HAP-1 (cell line): Measurements from ENCODE around the gene LTBP3.

Source experiments
- DNase-seq, 2 experiments: peaks; one replicate each; pipeline ENCODE4 v3.0.0-alpha.2; 2016 to 2020; ENCODE audit warnings: low spot score in 2 of 2
- H3K27me3 ChIP-seq: fragments of 250-450 bp; sonication (Bioruptor Pico); 2 replicates; pipeline ENCODE4 v1.5.1; 2020; ENCODE audit warnings: low read depth, mild to moderate bottlenecking, moderate library complexity
- H3K36me3 ChIP-seq: fragments of 250-450 bp; sonication (Bioruptor Pico); replicated peaks from 2 replicates; pipeline ENCODE4 v1.5.1; 2020; ENCODE audit warnings: mild to moderate bottlenecking
- H3K4me1 ChIP-seq: fragments of 250-450 bp; sonication (Bioruptor Pico); 2 replicates; pipeline ENCODE4 v1.5.1; 2020; ENCODE audit warnings: mild to moderate bottlenecking
- H3K4me3 ChIP-seq: fragments of 250-450 bp; sonication (Bioruptor Pico); 2 replicates; pipeline ENCODE4 v1.5.1; 2020; ENCODE audit warnings: mild to moderate bottlenecking, moderate library complexity
- H3K9me3 ChIP-seq: fragments of 250-450 bp; sonication (Bioruptor Pico); 2 replicates; pipeline ENCODE4 v1.5.1; 2020; ENCODE audit warnings: mild to moderate bottlenecking, moderate library complexity
- in situ Hi-C: fragments of 300-500 bp; cut with MboI; formaldehyde crosslinking; loops from 3 replicates; pipeline ENCODE4 v1.14.3; 2020; ENCODE audit warnings: low sequenced_read_pairs, inconsistent platforms, mixed read lengths

LTBP3 gene

DNA sequence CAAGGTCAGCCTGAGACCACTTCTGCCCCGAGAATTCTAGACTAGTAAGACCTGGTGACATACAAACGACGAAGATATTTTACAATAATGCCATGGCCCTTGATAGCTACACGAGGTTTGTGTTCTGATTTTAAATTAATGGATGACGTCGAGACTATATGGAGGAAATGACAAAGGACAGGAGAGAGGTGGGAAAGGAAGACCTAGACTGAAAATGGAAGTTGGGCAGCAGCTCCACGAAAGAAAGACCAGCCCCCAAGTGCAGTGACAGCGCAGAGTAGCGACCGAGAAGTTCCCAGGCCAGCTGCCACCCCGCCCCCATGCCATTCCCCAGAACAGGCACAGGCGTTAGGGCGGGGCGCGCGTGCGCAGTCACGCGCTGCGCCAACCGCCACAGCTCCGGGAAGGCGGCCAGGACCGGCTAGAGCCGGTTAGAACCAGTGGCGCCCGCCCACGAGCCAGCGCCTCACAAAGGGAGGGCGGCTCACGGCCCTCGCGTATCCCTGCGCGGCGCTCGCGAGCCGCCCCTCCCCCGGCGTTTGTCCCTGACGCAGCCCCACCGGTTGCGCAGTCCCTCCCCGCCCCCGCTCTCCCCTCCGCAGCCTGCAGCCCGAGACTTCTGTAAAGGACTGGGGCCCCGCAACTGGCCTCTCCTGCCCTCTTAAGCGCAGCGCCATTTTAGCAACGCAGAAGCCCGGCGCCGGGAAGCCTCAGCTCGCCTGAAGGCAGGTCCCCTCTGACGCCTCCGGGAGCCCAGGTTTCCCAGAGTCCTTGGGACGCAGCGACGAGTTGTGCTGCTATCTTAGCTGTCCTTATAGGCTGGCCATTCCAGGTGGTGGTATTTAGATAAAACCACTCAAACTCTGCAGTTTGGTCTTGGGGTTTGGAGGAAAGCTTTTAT is 60.8 kb downstream of the LTBP3 start:
- DNase-seq = peak; percentile 95 to 99
- in situ Hi-C loops = no loop called here
- Histone ChIP-seq H3K4me3 (peak overlapping the region; percentile 60), H3K9me3 (no peaks in the 10 kb centered on the region), H3K27me3 (no peaks in the 10 kb centered on the region), H3K36me3 (peaks cover 34% of the 10 kb centered on the region), H3K4me1 (peaks cover 35% of the 10 kb centered on the region)

DNA sequence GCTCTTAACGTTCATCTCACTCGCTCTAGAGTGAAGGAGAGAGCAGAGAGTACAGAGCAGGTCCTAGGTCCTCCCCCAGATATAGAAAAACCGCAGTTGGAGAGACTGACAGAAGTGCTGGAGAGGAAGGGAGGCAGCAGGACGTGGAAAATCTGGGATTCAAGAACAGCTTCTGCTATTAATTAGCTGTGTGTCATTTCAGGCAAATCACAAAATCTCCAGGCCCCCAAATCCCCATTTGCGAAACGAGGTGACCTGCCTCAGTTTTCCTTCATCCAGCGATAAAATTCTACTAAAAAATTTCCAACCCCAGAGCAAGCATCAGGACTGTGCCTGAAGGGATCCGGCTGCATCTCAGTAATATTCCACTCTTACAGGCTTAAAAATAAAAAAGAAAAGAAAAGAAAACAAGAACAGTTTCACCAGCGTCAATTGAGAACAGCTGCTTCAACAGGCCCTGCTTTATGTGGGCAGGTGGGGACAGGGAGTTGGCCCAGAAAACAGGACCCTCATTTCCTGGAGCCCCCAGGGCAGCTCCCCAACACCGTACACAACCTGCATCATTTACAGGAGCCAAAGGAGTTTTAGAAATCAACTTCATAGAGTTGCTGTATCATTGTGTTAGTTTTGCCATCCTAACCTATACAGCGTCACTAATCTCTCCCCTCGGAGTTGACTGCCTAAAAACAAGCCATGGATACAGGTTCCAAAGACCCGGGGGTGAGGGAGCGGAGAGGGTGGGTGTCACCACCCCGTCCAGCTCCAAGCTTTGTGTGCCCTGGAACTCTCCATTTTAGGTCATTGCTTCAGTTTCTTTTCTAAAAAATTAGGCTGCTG is 61.6 kb downstream of the LTBP3 start:
- no peaks in the 10 kb centered on the region for H3K27me3 ChIP-seq
- H3K4me3 ChIP-seq = peak overlapping the region; percentile 18
- peaks cover 43% of the 10 kb centered on the region for H3K4me1 ChIP-seq
- DNase-seq = peak in 1 of 2 experiments; percentile 43
- H3K36me3 ChIP-seq = peaks cover 25% of the 10 kb centered on the region
- no peaks in the 10 kb centered on the region for H3K9me3 ChIP-seq
- in situ Hi-C loops = no loop called here

DNA sequence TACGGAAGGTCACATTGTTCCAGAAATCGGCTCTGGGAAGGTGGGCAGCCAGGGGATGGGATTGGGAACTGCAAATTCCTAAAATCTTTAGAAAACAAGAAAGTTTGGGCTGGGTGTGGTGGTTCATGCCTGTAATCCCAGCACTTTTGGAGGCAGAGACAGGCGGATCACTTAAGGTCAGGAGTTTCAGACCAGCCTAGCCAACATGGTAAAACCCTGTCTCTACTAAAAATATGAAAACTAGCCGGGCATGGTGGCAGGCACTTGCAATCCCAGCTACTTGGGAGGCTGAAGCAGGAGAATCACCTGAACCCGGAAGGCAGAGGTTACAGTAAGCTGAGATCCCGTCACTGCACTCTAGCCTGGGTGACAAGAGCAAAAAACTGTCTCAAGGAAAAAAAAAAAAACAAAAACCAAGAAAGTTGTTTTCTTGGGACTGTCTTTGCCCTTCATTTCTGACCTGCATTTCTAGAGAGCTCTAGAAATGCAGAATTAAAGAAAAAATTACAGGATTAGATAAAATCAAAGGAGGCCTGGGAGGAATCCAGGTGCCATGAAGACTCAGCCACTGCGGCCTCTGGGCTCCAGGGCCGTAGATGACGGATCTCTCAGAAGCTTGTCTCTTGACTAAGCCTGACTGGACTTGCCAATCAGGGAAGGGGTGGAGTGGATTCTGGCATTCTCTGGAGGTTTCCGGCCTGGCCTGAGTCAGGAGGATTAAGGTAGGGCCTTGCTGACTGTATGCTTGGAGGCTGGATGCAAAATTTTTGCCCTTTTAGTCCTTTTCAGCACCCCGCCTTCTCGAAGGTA is 64.6 kb downstream of the LTBP3 start:
- no peaks in the 10 kb centered on the region for H3K9me3 ChIP-seq
- no peaks in the 10 kb centered on the region for H3K27me3 ChIP-seq
- peak in 1 of 2 experiments; percentile 66 for DNase-seq
- no peak overlapping the region for H3K4me3 ChIP-seq
- peaks cover 58% of the 10 kb centered on the region for H3K4me1 ChIP-seq
- in situ Hi-C loops = no loop called here
- H3K36me3 ChIP-seq = no peaks in the 10 kb centered on the region

DNA sequence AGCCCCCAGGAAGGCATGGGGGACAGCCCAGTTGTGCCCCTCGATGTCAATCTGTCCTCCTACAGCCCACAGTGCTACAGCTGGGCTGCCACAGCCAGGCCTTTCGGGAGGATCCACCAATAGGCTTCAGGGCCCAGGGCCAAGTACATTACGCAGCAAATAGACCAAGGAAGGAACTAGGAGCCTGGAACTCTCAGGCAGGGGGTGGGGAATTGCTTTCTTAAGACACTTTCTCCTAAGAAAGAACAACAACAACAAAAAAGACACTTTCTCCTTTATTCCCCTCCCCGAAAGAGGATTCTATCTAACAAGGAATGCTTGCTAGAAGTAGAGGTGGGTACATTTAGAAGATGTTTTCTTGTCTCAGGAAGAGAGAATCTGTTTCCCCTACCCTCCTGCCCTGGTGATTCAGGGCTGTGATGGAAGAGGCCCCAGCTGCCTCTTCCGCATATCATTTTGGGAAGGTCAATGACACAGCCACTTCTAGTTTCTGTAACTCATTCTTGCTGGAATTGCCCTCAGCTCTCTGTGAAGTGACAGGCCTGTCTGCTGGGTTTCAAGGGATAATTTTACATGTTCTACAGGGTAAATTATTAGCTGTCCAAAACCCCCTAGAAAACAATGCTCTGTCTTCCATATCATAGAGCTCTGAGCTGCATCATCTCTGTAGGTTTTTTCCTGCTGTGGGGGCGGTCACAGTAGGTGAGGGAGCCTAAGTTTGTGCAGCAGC is 65.4 kb downstream of the LTBP3 start:
- DNase-seq = peak in 1 of 2 experiments; percentile 26
- H3K4me3 ChIP-seq = no peak overlapping the region
- no peaks in the 10 kb centered on the region for H3K9me3 ChIP-seq
- in situ Hi-C loops = no loop called here
- H3K27me3 ChIP-seq = no peaks in the 10 kb centered on the region
- H3K36me3 ChIP-seq = no peaks in the 10 kb centered on the region
- H3K4me1 ChIP-seq = peaks cover 65% of the 10 kb centered on the region

DNA sequence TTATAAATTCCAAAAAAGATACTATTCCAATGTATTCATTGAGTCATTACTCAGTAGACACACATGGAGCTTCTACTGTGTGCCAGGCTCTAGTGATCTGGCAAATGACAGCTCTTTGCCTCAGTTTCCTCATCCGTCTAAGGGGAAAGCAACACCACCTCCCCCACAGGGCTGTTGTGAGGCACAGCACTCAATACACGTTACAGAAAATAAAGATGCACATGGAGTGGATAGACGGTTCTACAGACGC is 65.8 kb downstream of the LTBP3 start:
- Histone ChIP-seq H3K4me1 (peaks cover 67% of the 10 kb centered on the region), H3K9me3 (no peaks in the 10 kb centered on the region), H3K36me3 (no peaks in the 10 kb centered on the region), H3K27me3 (no peaks in the 10 kb centered on the region), H3K4me3 (no peak overlapping the region)
- DNase-seq = no peak
- in situ Hi-C loops = no loop called here

DNA sequence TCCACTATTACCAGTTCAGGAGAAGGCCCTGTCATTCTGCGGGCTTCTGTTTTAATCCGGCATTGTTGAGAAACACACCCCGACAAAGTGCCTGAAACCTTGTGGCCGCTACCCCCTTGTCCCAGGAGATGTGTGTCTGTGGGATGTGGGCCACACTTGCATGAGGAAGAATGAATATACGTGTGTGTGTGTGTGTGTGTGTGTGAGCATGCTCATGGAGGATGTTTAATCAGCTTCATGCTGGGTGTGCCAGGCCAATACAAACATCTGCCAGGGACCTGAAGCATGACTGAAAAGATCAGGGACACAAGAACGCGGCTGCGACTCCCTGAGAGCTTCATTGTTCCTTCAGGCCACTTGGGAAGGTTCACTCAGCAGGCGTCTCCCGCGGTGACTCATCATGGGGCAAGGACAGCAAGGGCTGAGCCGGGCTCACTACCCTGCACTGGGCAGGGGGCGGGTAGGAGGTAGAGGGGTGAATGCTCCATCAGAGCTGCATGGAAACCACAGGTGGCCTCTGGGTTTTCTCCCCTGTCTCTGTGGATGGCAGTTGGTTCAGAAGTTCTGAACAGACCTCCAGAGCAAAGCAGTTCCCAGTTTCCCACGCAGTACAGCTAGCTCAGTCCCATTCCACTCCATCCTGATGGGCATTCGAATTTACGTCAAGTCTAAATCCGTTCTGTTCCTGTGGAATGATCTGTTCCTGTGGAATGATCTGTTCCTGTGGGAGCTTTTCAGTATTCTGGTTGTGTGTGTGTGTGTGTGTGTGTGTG is 66.4 kb downstream of the LTBP3 start:
- H3K36me3 ChIP-seq = no peaks in the 10 kb centered on the region
- DNase-seq = peak; percentile 68 to 79
- H3K4me3 ChIP-seq = no peak overlapping the region
- H3K4me1 ChIP-seq = peaks cover 68% of the 10 kb centered on the region
- H3K27me3 ChIP-seq = no peaks in the 10 kb centered on the region
- in situ Hi-C loops = no loop called here
- no peaks in the 10 kb centered on the region for H3K9me3 ChIP-seq

DNA sequence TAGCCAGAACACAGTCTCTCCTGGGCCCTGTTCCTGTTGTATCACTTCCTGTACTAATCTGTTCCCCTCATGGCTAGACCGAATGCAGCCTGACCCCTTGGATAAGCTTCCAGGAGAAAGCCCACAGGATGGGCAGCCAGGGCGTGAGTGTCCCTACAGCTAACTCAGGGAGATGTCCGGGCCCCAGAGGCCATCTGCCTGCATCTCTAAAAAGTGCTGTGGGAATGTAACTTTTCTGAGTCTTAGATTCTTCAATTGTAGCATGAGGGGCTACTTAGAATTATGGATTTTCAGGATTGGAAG is 67.0 kb downstream of the LTBP3 start:
- no peaks in the 10 kb centered on the region for H3K36me3 ChIP-seq
- H3K27me3 ChIP-seq = no peaks in the 10 kb centered on the region
- no peak overlapping the region for H3K4me3 ChIP-seq
- no peak for DNase-seq
- H3K4me1 ChIP-seq = peaks cover 68% of the 10 kb centered on the region
- in situ Hi-C loops = no loop called here
- H3K9me3 ChIP-seq = no peaks in the 10 kb centered on the region

DNA sequence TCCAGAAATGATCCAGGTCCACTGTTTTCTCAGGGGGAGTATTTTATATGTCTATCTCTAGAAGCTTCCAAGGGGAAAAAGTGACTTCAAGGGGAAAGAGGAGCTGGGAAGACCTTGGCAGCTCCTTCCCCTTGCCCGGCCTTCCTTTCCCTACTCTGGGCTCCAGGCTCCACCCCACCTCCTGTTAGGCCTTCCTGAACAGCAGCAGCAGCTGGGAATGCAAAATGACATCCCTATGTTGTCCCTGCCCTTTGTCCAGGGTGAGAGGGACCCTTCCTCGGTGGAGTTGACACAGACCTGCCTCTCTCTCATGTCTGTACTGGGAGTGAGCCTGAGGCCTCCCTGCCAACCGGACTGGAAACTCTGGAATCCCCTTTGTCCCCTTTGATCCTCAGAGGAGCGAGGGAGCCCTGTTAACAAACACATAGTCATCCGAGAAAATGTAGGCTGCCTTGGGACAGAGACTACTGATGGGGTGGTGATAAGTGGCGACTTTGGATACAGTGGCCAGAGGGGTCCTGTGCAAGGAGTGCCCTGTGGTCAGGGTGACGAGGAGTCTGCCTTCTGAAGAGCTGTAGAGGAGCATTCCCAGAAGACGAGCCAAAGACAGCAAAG is 68.3 kb downstream of the LTBP3 start:
- no peak for DNase-seq
- no peak overlapping the region for H3K4me3 ChIP-seq

DNA sequence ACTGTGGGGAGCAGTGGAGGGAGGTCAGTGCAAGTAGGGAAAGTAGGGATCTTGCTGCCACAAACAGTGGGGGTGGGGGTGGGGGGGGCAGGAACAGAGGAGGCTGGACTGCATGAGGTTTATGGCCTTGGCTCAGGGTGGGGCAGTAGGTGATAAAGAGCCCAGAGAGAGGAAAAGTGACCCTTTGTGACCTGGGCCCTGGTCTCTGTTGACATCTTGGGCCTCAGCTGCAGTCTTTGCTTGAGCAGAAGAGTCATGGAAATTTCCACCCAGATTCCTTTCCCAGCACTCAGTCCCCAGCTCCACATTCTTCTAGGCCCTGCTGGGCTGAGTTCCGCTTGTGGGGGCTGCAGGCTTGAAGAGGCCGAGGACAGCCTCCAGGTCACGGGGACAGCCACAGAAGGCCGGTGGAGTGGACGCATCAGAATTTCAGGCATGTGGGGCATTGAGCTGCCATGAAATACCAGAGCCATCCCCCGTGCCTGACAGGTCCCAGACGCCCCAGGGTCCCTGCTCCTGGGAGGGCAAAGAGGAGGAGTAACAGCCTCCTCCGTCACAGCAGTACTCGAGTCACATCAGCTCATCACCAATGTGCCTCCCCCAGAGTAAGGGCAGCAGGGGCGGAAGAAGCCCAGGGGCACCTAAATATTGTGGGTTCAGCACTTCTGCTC is 69.0 kb downstream of the LTBP3 start:
- no peaks in the 10 kb centered on the region for H3K36me3 ChIP-seq
- H3K4me1 ChIP-seq = peaks cover 78% of the 10 kb centered on the region
- no peaks in the 10 kb centered on the region for H3K9me3 ChIP-seq
- DNase-seq = no peak
- in situ Hi-C loops = no loop called here
- H3K4me3 ChIP-seq = no peak overlapping the region
- H3K27me3 ChIP-seq = no peaks in the 10 kb centered on the region

More for the DNA sequence above, 68.3 kb downstream of the LTBP3 start:
- Histone ChIP-seq H3K4me1 (peaks cover 78% of the 10 kb centered on the region), H3K9me3 (no peaks in the 10 kb centered on the region), H3K27me3 (no peaks in the 10 kb centered on the region), H3K36me3 (no peaks in the 10 kb centered on the region)
- in situ Hi-C loops = no loop called here
